Measurements from ENCODE around the gene IRAK2. TPM values are rescaled to one million over a fixed set of nuclear protein-coding genes. Genes with fewer than 3 reads are reported as not detected.

The IRAK2 gene
- total and polyA plus RNA-seq, 2 of the 8 experiments (the other 6 are each of a cell fraction or from before 2014, with no cell fraction given), result 1.5 TPM

DNA sequence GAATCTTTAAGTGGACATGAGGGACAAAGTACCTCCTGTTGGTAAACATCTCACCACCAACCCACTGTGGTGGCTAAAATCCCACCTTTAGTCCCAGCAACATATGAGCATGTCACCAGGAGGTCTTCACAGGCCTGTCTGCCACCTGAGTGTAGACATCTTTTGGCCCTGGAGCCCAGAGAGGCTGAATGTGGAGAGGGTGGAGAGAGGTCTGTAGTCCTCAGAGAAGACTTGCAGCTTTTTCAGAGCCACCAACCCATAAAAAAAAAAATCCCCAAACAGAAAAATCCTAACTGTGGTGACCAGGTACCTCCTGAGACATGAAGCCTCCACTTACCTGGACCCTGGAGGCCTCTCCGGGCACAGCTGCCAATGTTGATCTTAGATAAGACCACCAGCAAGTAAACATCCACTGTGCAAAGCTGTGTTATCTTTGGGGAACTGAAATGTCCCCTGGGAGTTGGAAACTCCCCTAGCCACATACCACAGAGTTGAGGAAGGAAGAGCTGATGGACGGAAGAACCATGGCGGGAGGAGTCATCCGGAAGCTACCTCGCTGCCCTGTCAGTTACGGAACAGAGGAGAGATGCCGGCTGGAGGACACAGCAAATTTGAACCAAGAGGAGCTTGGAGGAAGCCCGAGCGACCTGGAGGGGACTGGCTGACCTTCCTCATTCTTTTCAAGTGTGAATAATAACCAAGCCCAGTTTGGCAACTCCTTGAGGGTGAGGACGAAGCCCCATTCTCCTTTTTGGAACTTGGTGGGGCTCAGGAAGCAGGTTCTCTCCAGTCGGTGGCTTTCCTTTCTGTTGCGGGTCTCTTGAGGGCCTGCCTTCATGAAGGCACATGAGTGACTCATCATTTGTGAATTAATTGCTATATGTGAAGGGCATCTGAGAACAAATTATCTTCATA lies 128.0 kb downstream of the IRAK2 start, which contains the start of gene GHRL (continued):
- TF ChIP-seq SP1 (IDR thresholded peaks at IDR 0.05; ENCODE audit: low read depth, low read length) (no peak), CEBPB (IDR thresholded peaks at IDR 0.05; ENCODE audit: low read depth, low read length) (no peak), CHD1 (IDR thresholded peaks at IDR 0.05; ENCODE audit: low read depth, low read length) (no peak), EGR1 (IDR thresholded peaks at IDR 0.05; ENCODE audit: borderline replicate concordance, low read depth, low read length) (no peak), PHF8 (conservative IDR thresholded peaks at IDR 0.05; ENCODE audit: low read depth, low read length) (no peak), CBX8 (IDR thresholded peaks at IDR 0.05; ENCODE audit: borderline replicate concordance, low read depth, low read length) (no peak), CBX5 (IDR thresholded peaks at IDR 0.05; ENCODE audit: low read depth, low read length) (no peak), GTF2F1 (IDR thresholded peaks at IDR 0.05; ENCODE audit: borderline replicate concordance, low read depth, low read length) (no peak)
- TF ChIP-seq, protein P1, sequence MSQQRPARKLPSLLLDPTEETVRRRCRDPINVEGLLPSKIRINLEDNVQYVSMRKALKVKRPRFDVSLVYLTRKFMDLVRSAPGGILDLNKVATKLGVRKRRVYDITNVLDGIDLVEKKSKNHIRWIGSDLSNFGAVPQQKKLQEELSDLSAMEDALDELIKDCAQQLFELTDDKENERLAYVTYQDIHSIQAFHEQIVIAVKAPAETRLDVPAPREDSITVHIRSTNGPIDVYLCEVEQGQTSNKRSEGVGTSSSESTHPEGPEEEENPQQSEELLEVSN (IDR thresholded peaks at IDR 0.05), result no peak

Small RNA genes within 50 kb of the gene (small RNA-seq; reads per million reads assigned to genes)
- gene RF02126 (ENCODE audit: insufficient read depth), result not detected

Other genes with a start within 250 kb of the IRAK2 start
- gene IL17RC, start 247.8 kb upstream of the IRAK2 start, total RNA-seq (2021; fragmentation: NEBNext Ultra II Directional; extraction: Animal tissue kit (Norgen Biotek cat#: 25700)), result 9.1 and 11.8 TPM in 2 replicates
- 13.0 and 15.4 TPM in 2 replicates for gene IL17RC, start 247.8 kb upstream of the IRAK2 start, polyA plus RNA-seq (2011; rRNA removed)
- 12.4 and 12.9 TPM in 2 replicates for gene CRELD1, start 231.1 kb upstream of the IRAK2 start, total RNA-seq (2021; fragmentation: NEBNext Ultra II Directional; extraction: Animal tissue kit (Norgen Biotek cat#: 25700))
- gene CRELD1, start 231.1 kb upstream of the IRAK2 start, polyA plus RNA-seq (2011; rRNA removed), result 15.1 and 19.1 TPM in 2 replicates
- 8.4 and 9.2 TPM in 2 replicates for gene PRRT3, start 212.5 kb upstream of the IRAK2 start, total RNA-seq (2021; fragmentation: NEBNext Ultra II Directional; extraction: Animal tissue kit (Norgen Biotek cat#: 25700))
- 9.0 and 10.0 TPM in 2 replicates for gene PRRT3, start 212.5 kb upstream of the IRAK2 start, polyA plus RNA-seq (2011; rRNA removed)
- 37.6 and 40.2 TPM in 2 replicates for gene EMC3, start 178.1 kb upstream of the IRAK2 start, total RNA-seq (2021; fragmentation: NEBNext Ultra II Directional; extraction: Animal tissue kit (Norgen Biotek cat#: 25700))
- 34.2 and 59.8 TPM in 2 replicates for gene EMC3, start 178.1 kb upstream of the IRAK2 start, polyA plus RNA-seq (2011; rRNA removed)
- 74.0 and 77.8 TPM in 2 replicates for gene FANCD2, start 138.5 kb upstream of the IRAK2 start, total RNA-seq (2021; fragmentation: NEBNext Ultra II Directional; extraction: Animal tissue kit (Norgen Biotek cat#: 25700))
- 22.8 and 33.1 TPM in 2 replicates for gene FANCD2, start 138.5 kb upstream of the IRAK2 start, polyA plus RNA-seq (2011; rRNA removed)
- not detected in 2 replicates for gene FANCD2OS, start 56.7 kb upstream of the IRAK2 start, total RNA-seq (2021; fragmentation: NEBNext Ultra II Directional; extraction: Animal tissue kit (Norgen Biotek cat#: 25700))
- not detected in 2 replicates for gene FANCD2OS, start 56.7 kb upstream of the IRAK2 start, polyA plus RNA-seq (2011; rRNA removed)
- gene BRK1, start 49.2 kb upstream of the IRAK2 start, total RNA-seq (2021; fragmentation: NEBNext Ultra II Directional; extraction: Animal tissue kit (Norgen Biotek cat#: 25700)), result 134 and 137 TPM in 2 replicates
- 103 and 164 TPM in 2 replicates for gene BRK1, start 49.2 kb upstream of the IRAK2 start, polyA plus RNA-seq (2011; rRNA removed)
- gene VHL, start 23.1 kb upstream of the IRAK2 start, total RNA-seq (2021; fragmentation: NEBNext Ultra II Directional; extraction: Animal tissue kit (Norgen Biotek cat#: 25700)), result 51.5 and 53.7 TPM in 2 replicates
- gene VHL, start 23.1 kb upstream of the IRAK2 start, polyA plus RNA-seq (2011; rRNA removed), result 14.0 and 14.5 TPM in 2 replicates
- gene TATDN2, start 83.5 kb downstream of the IRAK2 start, total RNA-seq (2021; fragmentation: NEBNext Ultra II Directional; extraction: Animal tissue kit (Norgen Biotek cat#: 25700)), result 34.8 and 35.3 TPM in 2 replicates
- gene TATDN2, start 83.5 kb downstream of the IRAK2 start, polyA plus RNA-seq (2011; rRNA removed), result 12.1 and 12.3 TPM in 2 replicates
- 0.35 TPM in 1 of 2 replicates, not detected in the other for gene GHRL, start 128.0 kb downstream of the IRAK2 start, total RNA-seq (2021; fragmentation: NEBNext Ultra II Directional; extraction: Animal tissue kit (Norgen Biotek cat#: 25700))
- gene GHRL, start 128.0 kb downstream of the IRAK2 start, polyA plus RNA-seq (2011; rRNA removed), result 0.06 and 0.32 TPM in 2 replicates
- 131 and 136 TPM in 2 replicates for gene SEC13, start 156.2 kb downstream of the IRAK2 start, total RNA-seq (2021; fragmentation: NEBNext Ultra II Directional; extraction: Animal tissue kit (Norgen Biotek cat#: 25700))
- 115 and 124 TPM in 2 replicates for gene SEC13, start 156.2 kb downstream of the IRAK2 start, polyA plus RNA-seq (2011; rRNA removed)

Measured in H1 (cell line).